ENCODE results near the gene SYTL2. TPM values are rescaled to one million over a fixed set of nuclear protein-coding genes. Genes with fewer than 3 reads are reported as not detected.

SYTL2 gene
- total RNA-seq, 1 donor from 2014 or later: 17.4 TPM

- Histone ChIP-seq H3K4me3 (no peak overlapping the region), H3K36me3 (no peaks in the 10 kb centered on the region), H3K4me1 (no peaks in the 10 kb centered on the region), H3K9me3 (no peaks in the 10 kb centered on the region), H3K27me3 (no peaks in the 10 kb centered on the region), H3K27ac (no peak overlapping the region)
- DNase-seq (ENCODE audit: extremely low spot score in 2 of 2): no peak
- intact Hi-C loops (cut with DNase I): no loop called here
- no peak for TF ChIP-seq POLR2AphosphoS5 (IDR thresholded peaks at IDR 0.05; ENCODE audit: insufficient read depth in 1 of 2, low read depth in 1 of 2)
- TF ChIP-seq POLR2A (IDR thresholded peaks at IDR 0.05): no peak
- TF ChIP-seq CTCF (IDR thresholded peaks at IDR 0.05): no peak
These were observed 58.6 kb downstream of the SYTL2 start for GRCh38 chr11:85752201-85752889.

DNA sequence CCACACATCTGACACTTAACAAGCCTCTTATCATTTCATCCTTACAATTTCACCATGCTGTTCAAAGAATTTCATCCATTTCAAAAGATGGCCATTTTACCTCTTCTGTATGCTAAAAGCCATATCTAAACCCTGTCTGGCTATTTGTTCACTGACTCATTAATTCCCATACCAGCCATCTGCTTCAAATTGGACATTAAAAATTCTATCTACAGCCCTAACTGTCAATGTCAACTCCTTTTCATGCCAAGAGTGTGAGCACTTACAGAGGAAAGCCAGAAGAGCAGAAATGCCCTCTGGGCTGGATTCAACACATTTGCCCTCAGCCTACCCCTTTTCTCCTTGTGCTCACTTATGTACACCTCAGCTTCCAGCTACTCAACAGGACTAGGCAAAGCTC lies 59.2 kb downstream of the SYTL2 start:
- Histone ChIP-seq H3K27ac (no peak overlapping the region), H3K27me3 (no peaks in the 10 kb centered on the region), H3K4me3 (no peak overlapping the region), H3K9me3 (no peaks in the 10 kb centered on the region), H3K4me1 (no peaks in the 10 kb centered on the region), H3K36me3 (no peaks in the 10 kb centered on the region)
- intact Hi-C loops (cut with DNase I): no loop called here
- DNase-seq (ENCODE audit: extremely low spot score in 2 of 2): no peak
- TF ChIP-seq POLR2A (IDR thresholded peaks at IDR 0.05) (no peak), POLR2AphosphoS5 (IDR thresholded peaks at IDR 0.05; ENCODE audit: insufficient read depth in 1 of 2, low read depth in 1 of 2) (no peak), CTCF (IDR thresholded peaks at IDR 0.05) (no peak)

GRCh38 chr11:85750646-85751045 lies 60.3 kb downstream of the SYTL2 start:
- TF ChIP-seq POLR2AphosphoS5 (IDR thresholded peaks at IDR 0.05; ENCODE audit: insufficient read depth in 1 of 2, low read depth in 1 of 2) (no peak), CTCF (IDR thresholded peaks at IDR 0.05) (no peak), POLR2A (IDR thresholded peaks at IDR 0.05) (no peak)
- H3K4me1 ChIP-seq: no peaks in the 10 kb centered on the region
- H3K27ac ChIP-seq: no peak overlapping the region
- intact Hi-C loops (cut with DNase I): no loop called here
- H3K36me3 ChIP-seq: no peaks in the 10 kb centered on the region
- H3K9me3 ChIP-seq: no peaks in the 10 kb centered on the region
- H3K4me3 ChIP-seq: no peak overlapping the region
- no peak for DNase-seq (ENCODE audit: extremely low spot score in 2 of 2)
- H3K27me3 ChIP-seq: no peaks in the 10 kb centered on the region

GRCh38 chr11:85749884-85750283 lies 61.1 kb downstream of the SYTL2 start:
- Histone ChIP-seq H3K27me3 (no peaks in the 10 kb centered on the region), H3K27ac (no peak overlapping the region), H3K4me1 (no peaks in the 10 kb centered on the region), H3K4me3 (no peak overlapping the region), H3K36me3 (no peaks in the 10 kb centered on the region), H3K9me3 (no peaks in the 10 kb centered on the region)
- TF ChIP-seq POLR2AphosphoS5 (IDR thresholded peaks at IDR 0.05; ENCODE audit: insufficient read depth in 1 of 2, low read depth in 1 of 2): no peak
- TF ChIP-seq POLR2A (IDR thresholded peaks at IDR 0.05): no peak
- TF ChIP-seq CTCF (IDR thresholded peaks at IDR 0.05): no peak
- no peak for DNase-seq (ENCODE audit: extremely low spot score in 2 of 2)
- intact Hi-C loops (cut with DNase I): no loop called here

GRCh38 chr11:85749287-85749834 lies 61.6 kb downstream of the SYTL2 start:
- H3K27ac ChIP-seq: no peak overlapping the region
- no peak for TF ChIP-seq CTCF (IDR thresholded peaks at IDR 0.05)
- no peak for TF ChIP-seq POLR2AphosphoS5 (IDR thresholded peaks at IDR 0.05; ENCODE audit: insufficient read depth in 1 of 2, low read depth in 1 of 2)
- no peak for TF ChIP-seq POLR2A (IDR thresholded peaks at IDR 0.05)
- H3K36me3 ChIP-seq: no peaks in the 10 kb centered on the region
- no peaks in the 10 kb centered on the region for H3K4me1 ChIP-seq
- DNase-seq (ENCODE audit: extremely low spot score in 2 of 2): no peak
- no peaks in the 10 kb centered on the region for H3K9me3 ChIP-seq
- intact Hi-C loops (cut with DNase I): no loop called here
- H3K27me3 ChIP-seq: no peaks in the 10 kb centered on the region
- no peak overlapping the region for H3K4me3 ChIP-seq

All from vagina (tissue), 2 donors.